NCI-H226 (cell line): ENCODE results near the gene NR3C2.
"Not testable (repeated sequence)": the region's sequence is repeated elsewhere in the genome, so short reads cannot be mapped to it uniquely, and the experiment has no call there.

Source experiments
- DNase-seq: peaks from one replicate; pipeline ENCODE4 v3.0.0-alpha.2; 2015

Gene NR3C2

DNA sequence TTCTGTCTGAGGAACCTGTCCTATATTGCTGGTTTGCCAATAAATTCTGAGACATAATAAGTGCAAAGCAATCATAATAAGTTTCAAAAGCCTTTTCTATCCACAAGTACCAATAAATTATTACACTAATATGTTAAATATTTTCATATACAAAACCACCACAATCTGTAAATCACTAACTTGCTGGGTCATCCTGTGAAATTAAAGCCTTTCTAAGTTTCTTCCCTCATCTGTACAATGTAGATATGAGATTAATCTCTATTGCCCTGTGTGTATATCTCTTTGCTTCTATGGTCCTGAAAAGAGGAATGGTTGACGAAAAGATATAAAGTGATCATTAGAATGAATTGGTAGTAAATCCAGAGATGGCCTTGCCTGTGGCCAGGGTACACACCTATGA, 231.6 kb downstream of the NR3C2 start:
- no peak for DNase-seq

DNA sequence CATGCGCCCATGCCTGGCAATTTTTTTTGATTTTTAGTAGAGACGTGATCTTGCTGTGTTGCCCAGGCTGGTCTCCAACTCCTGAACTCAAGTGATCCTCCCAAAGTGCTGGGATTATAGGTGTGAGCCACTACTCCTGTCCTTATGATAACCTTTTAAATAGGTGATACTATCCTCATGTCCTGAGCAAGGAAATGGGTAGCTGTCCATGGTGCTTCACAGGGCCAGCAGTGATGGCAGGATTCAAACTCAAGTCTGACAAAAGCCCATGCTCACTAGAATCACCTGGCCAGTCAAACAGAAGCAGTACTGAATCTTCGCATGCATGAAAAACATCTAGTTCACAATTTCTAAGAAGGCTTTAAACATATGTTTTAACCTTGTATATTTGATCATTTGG, 235.1 kb downstream of the NR3C2 start:
- no peak for DNase-seq

DNA sequence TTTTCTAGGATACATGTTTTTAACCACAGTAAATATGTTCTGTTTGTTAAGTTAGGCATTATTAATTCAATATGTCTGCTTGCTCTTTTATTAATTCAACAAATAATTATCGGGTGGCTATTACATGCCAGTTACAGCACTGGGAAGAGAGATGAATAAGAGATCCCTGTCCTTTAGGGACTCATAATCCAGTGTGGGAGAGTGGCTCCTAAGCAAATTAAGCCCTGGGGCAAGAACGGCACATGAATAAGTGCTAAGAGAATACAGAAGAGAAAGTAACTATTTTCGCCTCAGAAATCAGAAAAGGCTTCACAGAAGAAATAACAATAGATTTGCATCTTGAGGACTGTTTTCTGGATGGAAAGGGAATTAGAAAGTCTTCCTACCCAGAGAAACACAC, 236.7 kb downstream of the NR3C2 start:
- DNase-seq, result no peak

DNA sequence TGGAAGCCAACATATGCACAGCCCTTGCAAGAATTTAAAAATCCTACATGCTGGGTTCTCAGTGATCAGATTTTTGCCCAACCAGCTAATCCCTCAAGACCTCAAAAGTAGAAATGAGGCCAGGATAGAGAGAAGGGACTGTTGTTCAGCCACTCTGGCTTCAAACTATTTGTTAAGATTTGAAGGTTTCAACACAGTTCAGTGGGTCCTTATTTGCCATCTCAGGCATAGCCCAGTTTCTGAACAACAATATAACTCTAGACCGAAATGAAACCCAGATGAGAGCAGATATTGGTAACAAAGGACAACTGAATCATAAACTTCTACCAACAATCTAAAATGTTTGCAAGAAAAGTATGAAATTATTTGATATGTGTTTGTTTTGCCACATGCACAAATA, 237.3 kb downstream of the NR3C2 start:
- no peak for DNase-seq

DNA sequence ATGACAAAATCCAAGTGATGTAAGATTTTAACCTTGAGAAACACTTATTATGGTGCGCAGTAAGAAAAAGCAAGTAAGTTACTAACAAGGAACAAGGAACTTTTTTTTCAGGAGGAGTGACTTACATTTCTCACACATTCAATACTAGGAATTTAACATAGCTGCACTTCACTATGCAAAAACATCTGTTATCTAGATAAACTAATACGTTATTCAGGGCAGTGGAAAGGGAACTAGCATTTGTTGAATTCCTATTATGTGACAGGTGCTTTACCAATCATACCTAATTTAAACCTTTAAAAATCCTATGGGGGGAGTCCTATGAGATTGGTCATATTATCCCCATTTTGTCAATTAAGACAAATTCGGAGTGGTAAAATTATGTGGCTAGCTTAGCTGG, 238.0 kb downstream of the NR3C2 start:
- no peak for DNase-seq

DNA sequence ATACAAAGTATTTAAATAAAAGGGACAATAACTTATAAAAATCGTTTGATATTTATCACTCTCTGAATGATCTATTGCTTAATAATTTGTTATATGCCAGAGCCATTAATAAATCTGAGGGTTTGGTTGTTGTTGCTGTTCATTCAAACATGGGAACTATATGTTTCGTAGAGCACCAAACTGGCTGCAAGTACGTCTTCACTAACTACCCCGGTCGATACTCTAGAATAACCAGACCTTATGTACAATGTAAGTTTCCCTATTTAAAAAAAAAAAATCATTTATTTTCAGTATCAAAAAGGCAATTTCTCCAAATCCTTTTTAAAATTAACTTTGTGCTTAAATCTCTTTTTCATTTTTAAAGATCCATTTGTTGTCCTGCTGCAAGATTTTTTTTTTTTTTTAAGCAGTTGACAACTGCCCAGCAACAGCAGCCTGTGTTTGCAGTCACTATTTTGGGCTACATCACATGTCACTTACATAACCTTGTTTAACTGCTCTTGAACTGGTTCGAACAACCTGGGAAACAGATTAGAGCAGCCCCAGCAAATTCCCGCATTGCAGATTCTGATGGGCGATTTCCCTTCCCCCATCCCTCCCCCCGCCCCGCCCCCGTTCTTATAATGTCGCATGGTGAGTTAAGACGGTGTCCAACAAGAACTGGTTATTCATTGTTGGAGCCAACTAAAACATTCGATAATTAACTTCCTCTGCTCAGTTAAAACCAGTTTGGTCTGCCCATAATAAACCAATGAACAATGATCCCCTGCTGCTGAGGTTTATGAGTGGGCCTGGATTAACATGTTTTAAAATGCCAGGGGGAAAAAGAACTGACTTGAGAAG, 238.9 kb downstream of the NR3C2 start:
- no peak for DNase-seq

DNA sequence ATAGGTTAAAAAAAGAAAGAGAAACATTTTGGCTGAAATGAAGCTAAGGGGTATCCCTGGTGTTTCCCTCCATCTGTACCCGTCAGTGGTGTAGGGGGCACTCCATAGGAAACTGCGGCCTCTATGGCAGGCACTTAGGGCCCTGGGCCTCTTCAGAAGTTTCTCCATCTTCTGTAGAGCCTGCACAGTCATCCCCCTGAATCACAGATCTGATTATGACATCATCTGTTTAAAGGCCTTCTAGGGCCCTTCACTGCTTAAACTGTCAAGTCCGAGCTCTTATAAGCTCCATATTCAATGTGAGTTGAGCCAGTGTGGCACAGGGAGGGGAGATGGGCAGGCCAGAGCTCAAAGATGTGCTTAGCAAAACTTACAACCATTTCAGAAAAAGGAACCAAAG, 241.3 kb downstream of the NR3C2 start:
- no peak for DNase-seq

DNA sequence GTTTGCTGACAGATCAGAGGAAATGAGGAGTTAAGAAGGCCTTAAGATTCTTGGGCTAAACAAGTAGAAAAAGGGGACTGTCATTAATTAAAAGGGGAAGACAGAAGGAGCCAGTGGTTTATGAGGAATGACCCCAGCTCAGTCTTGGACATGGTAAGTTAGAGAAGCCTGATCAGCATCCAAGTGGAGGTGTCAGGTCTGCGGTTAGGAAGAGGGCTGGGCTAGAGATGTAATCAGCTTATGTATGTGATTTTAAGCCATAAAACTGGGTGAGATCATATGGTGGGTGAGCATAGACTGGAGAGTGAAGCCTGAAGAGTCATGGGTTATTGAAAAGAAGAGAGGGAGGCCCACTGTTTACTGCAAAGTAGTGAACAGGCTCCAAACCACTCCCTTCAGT, 246.1 kb downstream of the NR3C2 start:
- no peak for DNase-seq

DNA sequence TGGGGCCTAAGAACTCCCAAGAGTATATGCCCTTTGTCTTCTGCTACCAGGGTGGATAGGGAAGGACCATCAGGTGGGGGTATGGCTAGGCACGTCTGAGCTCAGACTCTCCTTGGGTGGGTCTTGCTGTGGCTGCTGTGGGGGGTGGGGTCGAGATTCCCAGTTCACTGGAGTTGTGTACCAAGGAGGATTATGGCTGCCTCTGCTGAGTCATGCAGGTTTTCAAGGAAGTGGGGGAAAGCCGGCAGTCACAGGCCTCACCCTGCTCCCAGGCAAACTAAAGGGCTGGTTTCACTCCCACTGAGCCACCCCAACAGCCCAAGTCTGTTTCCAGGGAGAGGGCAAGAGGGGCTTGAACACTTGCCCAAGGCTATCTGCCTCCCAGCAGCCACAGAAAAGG, 249.7 kb downstream of the NR3C2 start:
- DNase-seq, result no peak

DNA sequence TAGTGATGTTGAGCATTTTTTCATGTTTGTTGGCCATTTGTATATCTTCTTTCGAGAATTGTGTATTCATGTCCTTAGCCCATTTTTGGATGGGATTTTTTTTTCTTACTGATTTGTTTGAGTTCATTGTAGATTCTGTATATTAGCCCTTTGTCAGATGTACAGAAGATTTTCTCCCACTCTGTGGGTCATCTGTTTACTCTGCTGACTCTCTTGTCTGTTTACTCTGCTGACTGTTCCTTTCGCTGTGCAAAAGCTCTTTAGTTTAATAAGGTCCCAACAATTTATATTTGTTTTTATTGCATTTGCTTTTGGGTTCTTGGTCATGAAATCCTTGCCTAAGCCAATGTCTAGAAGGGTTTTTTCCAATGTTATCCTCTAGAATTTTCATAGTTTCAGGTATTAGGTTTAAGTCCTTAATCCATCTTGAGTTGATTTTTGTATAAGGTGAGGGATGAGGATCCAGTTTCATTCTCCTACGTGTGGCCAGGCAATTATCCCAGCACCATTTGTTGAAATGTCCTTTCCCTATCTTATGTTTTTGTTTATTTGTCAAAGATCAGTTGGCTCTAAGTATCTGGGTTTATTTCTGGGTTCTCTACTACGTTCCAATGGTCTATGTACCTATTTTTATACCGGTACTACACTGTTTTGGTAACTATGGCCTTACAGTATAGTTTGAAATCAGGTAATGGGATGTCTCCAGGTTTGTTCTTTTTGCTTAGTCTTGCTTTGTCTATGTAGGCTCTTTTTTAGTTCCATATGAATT, 254.6 kb downstream of the NR3C2 start:
- DNase-seq, result not testable (repeated sequence)

DNA sequence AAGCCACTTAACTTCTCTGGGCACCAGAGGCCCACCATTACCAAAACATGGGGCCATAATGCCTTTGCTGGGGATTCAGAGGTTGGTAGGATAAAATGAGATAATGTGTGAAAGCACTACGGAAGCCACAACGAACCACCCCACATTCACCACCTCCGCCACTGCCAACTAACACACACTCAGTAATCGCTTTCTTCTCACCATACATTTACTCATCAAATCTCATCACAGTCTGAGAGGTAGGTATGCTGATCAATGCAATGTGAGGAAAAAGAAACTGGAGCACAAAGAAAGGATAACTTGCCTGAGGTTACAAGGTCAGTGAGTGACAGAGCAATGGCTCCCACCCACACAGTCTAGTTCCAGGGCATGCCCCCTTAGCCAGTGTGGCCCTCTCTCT, 257.3 kb downstream of the NR3C2 start:
- no peak for DNase-seq

DNA sequence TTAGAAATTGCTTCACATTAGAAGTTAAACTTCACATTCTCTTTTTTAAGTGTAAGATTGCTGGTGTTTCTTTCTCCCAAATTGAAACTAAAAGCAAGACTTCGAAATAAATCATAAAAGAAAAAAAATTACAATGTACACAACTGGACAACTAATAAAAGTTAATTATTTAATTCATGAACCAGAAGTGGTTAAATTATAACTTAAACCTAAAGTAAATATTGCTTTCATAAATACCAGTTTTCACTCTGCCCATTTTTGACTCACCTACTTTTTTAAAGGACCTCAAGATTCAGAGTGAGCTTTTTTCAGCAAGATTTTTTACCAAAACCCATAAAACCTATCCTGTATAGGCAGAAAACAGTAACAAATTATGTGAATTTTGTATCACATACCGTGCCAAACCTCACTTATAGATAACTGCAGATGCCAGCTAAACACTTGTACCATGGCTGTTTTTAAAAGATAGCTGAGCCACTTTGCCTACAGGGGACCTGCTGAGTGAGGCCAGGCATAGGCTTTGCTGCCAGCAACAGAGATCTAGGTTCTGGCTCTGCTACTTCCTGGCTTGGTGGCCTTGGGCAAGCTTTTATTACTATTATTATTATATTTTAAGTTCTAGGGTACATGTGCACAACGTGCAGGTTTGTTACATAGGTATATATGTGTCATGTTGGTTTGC, 259.8 kb downstream of the NR3C2 start:
- DNase-seq, result no peak

DNA sequence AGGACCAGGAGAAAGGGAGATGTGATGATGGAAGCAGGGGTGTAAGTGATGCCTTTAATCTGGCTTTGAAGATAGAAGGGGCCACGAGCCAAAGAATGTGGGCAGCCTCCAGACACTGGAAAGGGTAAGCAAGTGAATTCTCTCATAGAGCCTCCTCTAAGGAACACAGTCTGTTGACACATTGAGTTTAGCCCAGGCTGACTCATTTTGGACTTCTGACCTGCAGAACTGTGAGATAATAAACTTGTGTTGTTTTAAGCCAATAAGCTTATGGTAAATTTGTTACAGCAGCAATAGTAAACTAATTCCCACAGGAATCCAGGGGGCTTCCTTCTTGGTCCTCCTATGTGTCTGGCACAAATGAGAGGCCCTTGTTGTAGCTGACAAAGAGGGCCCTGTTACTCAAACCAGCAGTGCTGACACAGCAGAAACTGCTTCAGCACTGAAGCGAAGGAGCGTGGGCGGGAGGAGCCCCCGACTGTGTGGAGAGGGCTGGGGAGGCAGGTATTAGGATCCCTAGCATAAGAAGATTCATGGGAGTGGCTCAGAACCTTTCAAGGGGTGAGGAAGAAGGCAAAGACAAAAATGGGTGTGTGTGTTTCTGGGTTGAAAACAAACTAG, 268.7 kb downstream of the NR3C2 start:
- DNase-seq, result no peak

DNA sequence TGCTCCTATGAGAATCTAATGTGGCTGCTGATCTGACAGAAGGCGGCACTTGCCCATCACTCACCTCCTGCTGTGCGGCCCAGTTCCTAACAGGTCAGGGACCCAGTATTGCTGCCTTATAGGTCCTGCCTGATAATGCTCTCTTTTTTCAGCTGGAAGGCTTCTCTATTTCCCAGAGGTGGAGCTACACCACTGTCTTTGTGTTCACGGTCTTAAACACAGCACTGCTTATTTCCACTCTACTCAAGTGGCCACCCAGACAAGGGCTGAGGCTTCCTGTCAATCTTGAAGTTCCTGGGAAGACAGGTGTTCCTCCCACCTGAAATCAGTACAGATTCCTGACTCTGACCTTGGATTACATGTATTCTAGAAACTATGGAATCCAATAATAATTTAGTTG, 270.6 kb downstream of the NR3C2 start:
- DNase-seq, result no peak

DNA sequence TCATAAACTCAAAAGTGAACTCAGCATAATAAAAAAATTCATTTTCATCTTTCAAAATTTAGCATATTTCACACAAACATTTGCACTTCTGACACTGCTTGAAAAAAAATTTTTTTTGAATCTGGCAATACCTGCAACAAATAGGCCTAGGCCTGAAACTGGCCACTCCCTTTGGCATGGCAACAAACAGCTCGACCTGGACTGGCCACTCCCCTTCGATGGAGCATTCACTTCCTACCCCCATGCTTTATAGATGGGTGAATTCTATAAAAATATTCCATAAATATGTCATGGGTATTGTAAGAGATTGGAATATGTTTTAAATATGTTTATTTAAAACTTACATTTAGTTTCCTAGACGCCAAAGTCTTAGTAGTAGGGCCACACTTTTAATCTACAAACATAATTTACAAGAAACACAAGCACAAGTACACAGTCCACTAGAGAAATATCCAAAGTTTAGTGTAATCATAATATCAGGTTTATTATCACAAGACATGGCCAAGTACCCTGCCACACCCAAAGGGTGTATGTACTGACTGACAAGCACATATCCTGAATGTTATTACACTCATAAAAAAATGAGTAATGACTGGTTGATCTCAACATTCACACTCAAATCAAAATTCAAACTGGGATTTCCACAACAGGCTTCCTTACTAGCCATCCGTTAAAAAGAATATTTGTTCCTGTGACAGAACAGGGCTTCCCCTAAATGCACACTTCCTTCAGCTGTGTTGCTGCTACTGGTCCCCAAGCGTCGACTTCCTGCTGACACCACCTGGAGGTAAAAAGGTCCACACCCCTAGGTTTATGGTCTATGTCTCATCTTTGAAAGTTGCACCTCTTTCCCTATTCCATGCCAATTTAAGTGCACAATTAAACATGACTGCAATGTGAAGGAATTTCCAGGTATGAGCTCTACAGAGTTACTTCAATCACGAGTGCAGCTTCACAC, 271.5 kb downstream of the NR3C2 start:
- no peak for DNase-seq

DNA sequence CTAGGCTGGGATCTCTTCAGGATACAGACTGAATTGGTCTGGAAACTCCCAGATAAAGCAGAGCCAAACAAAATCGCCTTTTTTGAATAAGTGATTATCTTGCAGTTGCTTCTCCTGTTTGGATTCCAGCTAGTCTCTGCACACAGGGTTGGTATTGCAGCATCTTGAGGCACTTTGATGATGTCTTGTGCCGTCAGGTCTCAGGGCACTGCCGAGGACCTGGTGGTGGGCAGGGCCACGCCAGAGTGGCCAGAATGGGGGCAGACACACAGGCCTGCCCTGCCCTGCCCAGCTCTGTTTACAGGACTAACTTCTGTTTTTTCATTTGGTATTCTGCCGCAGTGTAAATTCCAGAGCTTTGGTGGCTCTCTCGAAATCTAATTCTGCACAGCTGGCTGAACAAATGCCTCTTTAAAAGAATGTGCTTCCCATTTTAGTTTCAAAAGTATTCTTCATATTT, 276.1 kb downstream of the NR3C2 start:
- no peak for DNase-seq

DNA sequence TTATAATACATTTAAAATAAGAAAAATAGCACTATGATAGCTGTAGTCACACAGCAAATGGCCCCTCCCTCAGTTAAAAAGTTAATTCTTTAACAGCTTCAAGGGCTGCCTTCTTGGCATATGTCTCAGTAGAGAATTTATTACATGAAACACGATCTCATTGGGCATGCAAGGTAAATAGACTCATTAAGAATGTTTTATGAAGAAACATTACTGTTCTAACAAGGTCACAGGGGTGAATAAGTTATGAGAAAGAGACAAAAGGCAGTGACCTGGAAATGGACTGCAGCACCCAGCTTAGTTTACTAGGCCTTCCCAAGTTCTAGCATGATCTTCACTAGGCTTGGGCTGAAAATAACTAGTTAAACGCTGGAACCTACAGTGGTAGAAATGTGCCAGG, 277.7 kb downstream of the NR3C2 start:
- no peak for DNase-seq

DNA sequence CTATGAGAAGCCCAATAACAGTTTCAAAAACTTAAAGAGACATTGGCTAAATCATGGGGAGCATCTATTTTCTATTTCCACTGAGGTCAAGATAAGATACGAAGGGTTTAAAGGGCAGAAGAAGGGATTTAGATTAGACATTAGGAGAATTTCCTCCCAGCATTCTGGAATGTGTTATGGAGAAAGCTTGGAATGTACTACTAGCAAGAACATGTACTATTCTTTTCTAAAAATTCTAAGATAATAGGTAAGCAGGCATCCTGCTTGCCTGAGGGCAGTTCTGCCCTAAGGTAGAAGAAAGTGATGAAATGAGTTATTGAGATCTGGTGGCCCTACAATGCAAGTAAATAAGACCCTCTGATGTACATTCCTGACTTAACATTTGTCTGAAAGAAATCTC, 279.2 kb downstream of the NR3C2 start:
- DNase-seq, result peak; percentile 70

DNA sequence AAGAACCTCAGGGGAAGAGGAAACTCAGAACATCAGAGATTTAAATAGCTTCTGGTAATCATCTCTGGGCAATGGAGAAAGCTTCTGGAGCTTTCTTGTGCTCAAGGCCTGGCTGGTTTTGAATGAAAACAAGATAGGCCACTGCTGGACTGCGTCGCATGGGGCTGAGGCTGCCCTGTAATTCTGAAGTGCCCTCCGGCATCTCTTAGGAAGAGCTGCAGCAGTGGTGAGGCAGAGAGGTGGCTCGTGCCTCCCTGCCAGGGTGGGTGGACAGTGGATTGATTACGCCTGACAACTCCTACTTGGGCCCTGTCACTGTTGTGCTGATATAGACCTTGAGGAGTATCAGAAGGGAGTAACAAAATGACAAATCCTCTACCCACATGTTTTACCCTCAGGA, 279.7 kb downstream of the NR3C2 start:
- DNase-seq, result no peak

DNA sequence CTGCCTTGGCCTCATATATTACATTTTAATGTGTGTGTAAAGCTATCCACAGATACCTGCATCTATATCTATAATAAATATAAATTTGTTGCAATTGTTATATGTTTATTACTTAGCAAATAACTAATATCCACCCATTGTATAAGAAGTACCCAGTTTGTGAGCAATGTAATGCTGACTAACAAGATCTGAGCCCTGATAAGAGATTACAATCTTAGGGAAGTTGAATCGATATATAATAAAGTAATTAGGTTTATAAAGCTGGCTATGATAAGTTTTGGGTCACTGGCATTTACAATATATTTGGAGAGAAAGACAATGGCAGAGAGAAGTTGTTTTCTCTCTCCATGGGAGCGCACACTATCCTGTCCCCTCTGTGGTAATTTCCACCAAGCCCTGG, 280.6 kb downstream of the NR3C2 start:
- DNase-seq, result no peak

DNA sequence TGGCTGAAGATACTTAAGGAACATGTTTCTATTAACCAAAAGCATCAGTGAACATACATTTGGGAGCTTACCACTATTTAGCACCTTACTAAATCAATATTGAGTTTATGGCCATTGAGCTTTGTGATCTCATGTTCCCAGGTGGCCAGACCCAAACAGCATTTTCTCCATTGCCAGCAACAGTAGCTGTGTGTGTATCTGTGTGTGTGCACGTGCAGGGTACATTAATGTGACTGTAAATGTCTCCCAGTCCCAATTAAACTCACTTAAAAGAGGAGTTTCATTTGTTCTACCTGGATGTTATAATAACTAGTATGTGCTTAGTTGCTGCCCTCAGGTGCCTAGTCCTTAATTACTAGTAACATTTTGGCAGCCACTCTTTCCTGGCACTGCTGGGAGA, 282.4 kb downstream of the NR3C2 start:
- no peak for DNase-seq

DNA sequence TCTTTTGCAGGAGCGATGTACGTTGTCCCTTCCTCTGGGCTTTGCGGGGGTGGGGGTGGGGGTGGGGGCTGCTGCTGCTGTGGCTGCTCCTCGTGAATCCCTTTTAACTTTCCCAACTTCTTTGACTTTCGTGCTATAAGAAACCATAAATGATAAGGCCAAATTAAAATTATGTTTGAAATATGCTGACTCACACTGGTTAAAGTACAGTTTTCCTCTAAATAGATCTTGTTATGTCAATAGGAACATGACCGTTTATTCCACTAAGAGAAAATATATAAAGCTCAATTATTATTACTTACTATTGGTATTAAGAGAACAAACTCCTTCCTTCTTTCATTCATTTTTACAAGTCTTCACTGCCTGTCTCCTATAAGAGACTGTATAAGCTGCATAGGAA, 287.4 kb downstream of the NR3C2 start:
- DNase-seq, result no peak
